IPS-18a (cell line): Measurements from ENCODE around the gene DHX36.

Experiments used
- H3K27ac ChIP-seq: one replicate; pipeline ENCODE4 v1.5.1; 2013; ENCODE audit warnings: low read length
- H3K27me3 ChIP-seq: one replicate; pipeline ENCODE4 v1.6.1; 2013; ENCODE audit warnings: mild to moderate bottlenecking, low read length; ENCODE audit not compliant: control insufficient read depth, insufficient read depth
- H3K36me3 ChIP-seq: one replicate; pipeline ENCODE4 v1.6.1; 2013; ENCODE audit warnings: low read depth, low read length; ENCODE audit not compliant: control insufficient read depth
- H3K4me1 ChIP-seq: one replicate; pipeline ENCODE4 v1.6.1; 2013; ENCODE audit warnings: low read depth, low read length; ENCODE audit not compliant: control insufficient read depth
- H3K4me3 ChIP-seq: one replicate; pipeline ENCODE4 v1.5.1; 2013; ENCODE audit warnings: low read length
- H3K9ac ChIP-seq: one replicate; pipeline ENCODE4 v1.6.1; 2013; ENCODE audit warnings: mild to moderate bottlenecking, low read length, moderate library complexity
- H3K9me3 ChIP-seq: one replicate; pipeline ENCODE4 v1.6.1; 2013; ENCODE audit warnings: low read depth, low read length; ENCODE audit not compliant: control insufficient read depth

DHX36 gene

GRCh38 chr3:154280161-154280560 is 44.1 kb downstream of the DHX36 start:
- Histone ChIP-seq H3K9ac (no peak overlapping the region), H3K27ac (no peak overlapping the region), H3K4me3 (no peak overlapping the region), H3K4me1 (no peaks in the 10 kb centered on the region), H3K27me3 (no peaks in the 10 kb centered on the region), H3K36me3 (peaks cover 93% of the 10 kb centered on the region), H3K9me3 (no peaks in the 10 kb centered on the region)

GRCh38 chr3:154275965-154276364 is 48.3 kb downstream of the DHX36 start:
- Histone ChIP-seq H3K9me3 (no peaks in the 10 kb centered on the region), H3K4me3 (no peak overlapping the region), H3K27me3 (no peaks in the 10 kb centered on the region), H3K27ac (no peak overlapping the region), H3K9ac (no peak overlapping the region), H3K36me3 (peaks cover 86% of the 10 kb centered on the region), H3K4me1 (no peaks in the 10 kb centered on the region)

GRCh38 chr3:154275292-154275691 is 49.0 kb downstream of the DHX36 start:
- Histone ChIP-seq H3K4me1 (no peaks in the 10 kb centered on the region), H3K4me3 (no peak overlapping the region), H3K27ac (no peak overlapping the region), H3K27me3 (no peaks in the 10 kb centered on the region), H3K9me3 (no peaks in the 10 kb centered on the region), H3K9ac (no peak overlapping the region), H3K36me3 (peaks cover 79% of the 10 kb centered on the region)

GRCh38 chr3:154274348-154274747 is 49.9 kb downstream of the DHX36 start:
- H3K4me3 ChIP-seq: no peak overlapping the region
- no peak overlapping the region for H3K9ac ChIP-seq
- H3K36me3 ChIP-seq: peaks cover 70% of the 10 kb centered on the region

GRCh38 chr3:154273381-154273780 is 50.9 kb downstream of the DHX36 start:
- H3K4me3 ChIP-seq: no peak overlapping the region
- H3K9ac ChIP-seq: no peak overlapping the region
- peaks cover 60% of the 10 kb centered on the region for H3K36me3 ChIP-seq
- H3K9me3 ChIP-seq: no peaks in the 10 kb centered on the region
- no peaks in the 10 kb centered on the region for H3K27me3 ChIP-seq
- no peak overlapping the region for H3K27ac ChIP-seq
- no peaks in the 10 kb centered on the region for H3K4me1 ChIP-seq

More at GRCh38 chr3:154274348-154274747, 49.9 kb downstream of the DHX36 start:
- no peaks in the 10 kb centered on the region for H3K27me3 ChIP-seq
- no peaks in the 10 kb centered on the region for H3K4me1 ChIP-seq
- no peak overlapping the region for H3K27ac ChIP-seq
- H3K9me3 ChIP-seq: no peaks in the 10 kb centered on the region

GRCh38 chr3:154254527-154254926 is 69.8 kb downstream of the DHX36 start:
- H3K4me1 ChIP-seq: peaks cover 3% of the 10 kb centered on the region
- no peak overlapping the region for H3K9ac ChIP-seq
- no peak overlapping the region for H3K27ac ChIP-seq
- no peak overlapping the region for H3K4me3 ChIP-seq
- peaks cover 41% of the 10 kb centered on the region for H3K36me3 ChIP-seq
- no peaks in the 10 kb centered on the region for H3K9me3 ChIP-seq
- H3K27me3 ChIP-seq: no peaks in the 10 kb centered on the region

- Histone ChIP-seq H3K4me3 (no peak overlapping the region), H3K27ac (no peak overlapping the region), H3K9me3 (no peaks in the 10 kb centered on the region), H3K9ac (no peak overlapping the region), H3K4me1 (peaks cover 7% of the 10 kb centered on the region), H3K27me3 (no peaks in the 10 kb centered on the region), H3K36me3 (peaks cover 26% of the 10 kb centered on the region)
These were observed 71.3 kb downstream of the DHX36 start for GRCh38 chr3:154252759-154253638.

GRCh38 chr3:154251610-154252009 is 72.7 kb downstream of the DHX36 start:
- Histone ChIP-seq H3K4me3 (no peak overlapping the region), H3K9ac (no peak overlapping the region), H3K27ac (no peak overlapping the region), H3K27me3 (no peaks in the 10 kb centered on the region), H3K36me3 (peaks cover 14% of the 10 kb centered on the region), H3K9me3 (no peaks in the 10 kb centered on the region), H3K4me1 (peaks cover 12% of the 10 kb centered on the region)

- Histone ChIP-seq H3K9ac (no peak overlapping the region), H3K36me3 (peaks cover 7% of the 10 kb centered on the region), H3K27ac (no peak overlapping the region), H3K9me3 (no peaks in the 10 kb centered on the region), H3K4me1 (peaks cover 12% of the 10 kb centered on the region), H3K27me3 (no peaks in the 10 kb centered on the region), H3K4me3 (no peak overlapping the region)
These were observed 74.0 kb downstream of the DHX36 start for GRCh38 chr3:154250291-154250690.

- Histone ChIP-seq H3K4me3 (no peak overlapping the region), H3K27ac (no peak overlapping the region), H3K36me3 (peaks cover 3% of the 10 kb centered on the region), H3K4me1 (peaks cover 13% of the 10 kb centered on the region), H3K9ac (no peak overlapping the region), H3K9me3 (no peaks in the 10 kb centered on the region), H3K27me3 (no peaks in the 10 kb centered on the region)
These were observed 76.4 kb downstream of the DHX36 start for GRCh38 chr3:154247806-154248415.

- H3K4me3 ChIP-seq: no peak overlapping the region
- H3K9me3 ChIP-seq: no peaks in the 10 kb centered on the region
- no peaks in the 10 kb centered on the region for H3K27me3 ChIP-seq
- H3K4me1 ChIP-seq: peaks cover 19% of the 10 kb centered on the region
- H3K36me3 ChIP-seq: no peaks in the 10 kb centered on the region
- no peak overlapping the region for H3K9ac ChIP-seq
- H3K27ac ChIP-seq: no peak overlapping the region
These were observed 79.6 kb downstream of the DHX36 start for GRCh38 chr3:154244644-154245043.

GRCh38 chr3:154243353-154243752 is 80.9 kb downstream of the DHX36 start:
- H3K27ac ChIP-seq: no peak overlapping the region
- no peak overlapping the region for H3K4me3 ChIP-seq
- no peak overlapping the region for H3K9ac ChIP-seq
- no peaks in the 10 kb centered on the region for H3K36me3 ChIP-seq
- H3K4me1 ChIP-seq: peaks cover 18% of the 10 kb centered on the region
- no peaks in the 10 kb centered on the region for H3K9me3 ChIP-seq
- H3K27me3 ChIP-seq: no peaks in the 10 kb centered on the region
